NB4 (cell line): ENCODE measurements around the gene SYNE3.
A peak's percentile ranks its signal among the peaks of the same experiment; 100 is the strongest.

Source experiments
- DNase-seq: peaks from one replicate; pipeline ENCODE4 v3.0.0; 2010; ENCODE audit warnings: low read depth
- H3K4me3 ChIP-seq: one replicate; pipeline ENCODE4 v1.5.1; 2011; ENCODE audit warnings: mild to moderate bottlenecking, low read depth, low read length, moderate library complexity
- MYC ChIP-seq: IDR thresholded peaks from 2 replicates; pipeline ENCODE4 v1.6.1; 2011; ENCODE audit warnings: low read depth, low read length
- POLR2A ChIP-seq: IDR thresholded peaks from 2 replicates; pipeline ENCODE4 v1.6.1; 2011; ENCODE audit warnings: mild to moderate bottlenecking; ENCODE audit not compliant: insufficient read length; ENCODE audit errors: extremely low read depth
- TF ChIP-seq, protein P1 (sequence below): IDR thresholded peaks from one replicate; pipeline ENCODE4 v1.5.1; 2012; ENCODE audit warnings: low read depth, low read length
- TF ChIP-seq, protein P2 (sequence below): IDR thresholded peaks from 2 replicates; pipeline ENCODE4 v1.6.1; 2011; ENCODE audit warnings: low read depth, low read length

Gene SYNE3

DNA sequence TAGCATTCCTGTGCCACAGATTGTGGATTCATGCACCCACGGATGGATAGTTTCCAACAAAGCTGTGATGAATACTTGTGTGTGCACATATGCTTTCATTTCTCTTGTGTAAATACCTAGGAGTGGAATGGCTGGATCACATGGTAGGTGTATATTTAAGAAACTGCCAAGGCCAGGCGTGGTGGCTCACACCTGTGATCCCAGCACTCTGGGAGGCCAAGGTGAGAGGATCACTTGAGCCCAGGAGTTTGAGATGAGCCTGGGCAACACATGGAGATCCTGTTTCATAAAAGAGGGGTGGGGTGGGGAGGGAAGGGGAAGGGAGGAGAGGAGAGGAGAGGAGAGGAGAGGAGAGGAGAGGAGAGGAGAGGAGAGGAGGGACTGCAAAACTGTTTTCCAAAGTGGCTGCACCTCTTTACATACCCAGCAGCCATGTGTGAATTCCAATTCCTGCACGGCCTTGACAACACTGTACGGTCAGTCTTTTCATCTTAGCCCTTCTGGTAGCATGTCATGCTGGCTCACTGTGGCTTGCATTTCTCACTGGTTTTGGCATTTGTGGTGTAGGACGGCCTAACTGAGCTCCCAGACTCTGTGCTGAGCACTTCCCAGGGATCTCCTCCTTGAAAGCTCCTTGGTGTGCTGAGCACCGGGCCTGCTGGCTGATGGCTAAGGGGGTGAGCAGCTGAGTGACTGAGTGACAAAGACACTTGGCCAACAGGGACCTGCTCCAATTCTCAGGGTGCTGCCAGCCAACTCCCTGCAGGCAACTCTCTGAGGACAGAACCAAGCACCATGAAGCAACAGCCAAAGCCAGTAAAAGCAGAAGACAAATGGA lies 27.9 kb downstream of the SYNE3 start:
- DNase-seq: peak; percentile 37
- TF ChIP-seq, protein P1, sequence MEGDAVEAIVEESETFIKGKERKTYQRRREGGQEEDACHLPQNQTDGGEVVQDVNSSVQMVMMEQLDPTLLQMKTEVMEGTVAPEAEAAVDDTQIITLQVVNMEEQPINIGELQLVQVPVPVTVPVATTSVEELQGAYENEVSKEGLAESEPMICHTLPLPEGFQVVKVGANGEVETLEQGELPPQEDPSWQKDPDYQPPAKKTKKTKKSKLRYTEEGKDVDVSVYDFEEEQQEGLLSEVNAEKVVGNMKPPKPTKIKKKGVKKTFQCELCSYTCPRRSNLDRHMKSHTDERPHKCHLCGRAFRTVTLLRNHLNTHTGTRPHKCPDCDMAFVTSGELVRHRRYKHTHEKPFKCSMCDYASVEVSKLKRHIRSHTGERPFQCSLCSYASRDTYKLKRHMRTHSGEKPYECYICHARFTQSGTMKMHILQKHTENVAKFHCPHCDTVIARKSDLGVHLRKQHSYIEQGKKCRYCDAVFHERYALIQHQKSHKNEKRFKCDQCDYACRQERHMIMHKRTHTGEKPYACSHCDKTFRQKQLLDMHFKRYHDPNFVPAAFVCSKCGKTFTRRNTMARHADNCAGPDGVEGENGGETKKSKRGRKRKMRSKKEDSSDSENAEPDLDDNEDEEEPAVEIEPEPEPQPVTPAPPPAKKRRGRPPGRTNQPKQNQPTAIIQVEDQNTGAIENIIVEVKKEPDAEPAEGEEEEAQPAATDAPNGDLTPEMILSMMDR: no peak
- no peak for TF ChIP-seq MYC
- TF ChIP-seq, protein P2, sequence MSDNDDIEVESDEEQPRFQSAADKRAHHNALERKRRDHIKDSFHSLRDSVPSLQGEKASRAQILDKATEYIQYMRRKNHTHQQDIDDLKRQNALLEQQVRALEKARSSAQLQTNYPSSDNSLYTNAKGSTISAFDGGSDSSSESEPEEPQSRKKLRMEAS: no peak
- no peak for TF ChIP-seq POLR2A
- no peak overlapping the region for H3K4me3 ChIP-seq

DNA sequence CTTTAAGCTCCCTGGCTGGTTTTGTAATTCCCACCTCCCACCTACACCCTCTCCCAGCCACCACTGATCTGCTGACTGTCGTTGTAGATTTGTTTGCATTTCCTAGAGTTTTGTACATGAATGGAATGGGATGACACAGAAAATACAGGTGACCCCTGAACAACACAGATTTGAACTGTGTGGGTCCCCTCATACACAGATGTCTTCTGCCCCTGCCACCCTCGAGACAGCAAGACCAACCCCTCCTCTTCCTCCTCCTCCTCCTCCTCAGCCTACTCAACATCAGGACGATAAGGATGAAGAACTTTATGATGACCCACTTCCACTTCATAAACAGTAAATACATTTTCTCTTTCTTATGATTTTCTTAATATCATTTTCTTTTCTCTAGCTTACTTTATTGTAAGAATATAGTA lies 28.8 kb downstream of the SYNE3 start:
- no peak for DNase-seq
- TF ChIP-seq, protein P2: no peak
- TF ChIP-seq MYC (no peak), POLR2A (no peak)
- TF ChIP-seq, protein P1: no peak
- no peak overlapping the region for H3K4me3 ChIP-seq

DNA sequence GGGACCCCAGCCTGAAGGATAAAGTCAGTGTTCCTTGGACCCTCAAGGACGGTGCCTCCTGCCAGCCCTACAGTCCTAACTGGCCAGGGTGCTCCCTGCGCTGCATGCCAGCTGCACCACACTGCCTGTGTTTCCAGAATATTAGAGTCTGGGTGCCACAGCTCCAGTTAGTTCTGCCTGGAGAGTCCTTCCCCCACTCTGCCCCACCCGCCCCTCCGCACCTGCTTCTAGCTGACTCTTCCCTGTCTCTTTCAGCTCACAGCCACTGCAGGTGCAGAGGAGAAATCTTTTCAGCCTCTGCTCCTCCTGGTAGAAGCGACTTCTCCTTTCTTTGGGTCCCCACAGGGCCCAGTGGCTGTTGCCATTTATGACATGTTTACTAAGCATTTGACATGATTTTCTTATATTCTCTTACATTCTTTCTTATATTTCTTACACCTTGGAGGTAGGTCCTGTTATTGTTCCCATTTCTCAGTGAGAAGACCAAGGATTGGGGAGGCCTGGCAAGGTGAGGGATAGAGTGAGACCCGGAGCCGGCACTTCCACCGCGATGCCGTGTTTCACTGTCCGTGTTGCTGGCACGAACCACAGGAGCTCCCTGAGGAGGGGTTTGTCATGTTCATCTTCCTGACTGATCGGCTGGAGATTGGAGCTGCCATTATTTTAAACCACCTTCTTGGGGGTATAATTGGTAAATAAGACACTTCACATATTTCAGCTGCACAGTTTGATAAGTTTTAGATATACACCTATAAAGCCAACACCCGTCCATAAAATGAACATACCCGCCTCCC lies 29.4 kb downstream of the SYNE3 start:
- DNase-seq: no peak
- no peak for TF ChIP-seq MYC
- TF ChIP-seq, protein P1: no peak
- H3K4me3 ChIP-seq: no peak overlapping the region

DNA sequence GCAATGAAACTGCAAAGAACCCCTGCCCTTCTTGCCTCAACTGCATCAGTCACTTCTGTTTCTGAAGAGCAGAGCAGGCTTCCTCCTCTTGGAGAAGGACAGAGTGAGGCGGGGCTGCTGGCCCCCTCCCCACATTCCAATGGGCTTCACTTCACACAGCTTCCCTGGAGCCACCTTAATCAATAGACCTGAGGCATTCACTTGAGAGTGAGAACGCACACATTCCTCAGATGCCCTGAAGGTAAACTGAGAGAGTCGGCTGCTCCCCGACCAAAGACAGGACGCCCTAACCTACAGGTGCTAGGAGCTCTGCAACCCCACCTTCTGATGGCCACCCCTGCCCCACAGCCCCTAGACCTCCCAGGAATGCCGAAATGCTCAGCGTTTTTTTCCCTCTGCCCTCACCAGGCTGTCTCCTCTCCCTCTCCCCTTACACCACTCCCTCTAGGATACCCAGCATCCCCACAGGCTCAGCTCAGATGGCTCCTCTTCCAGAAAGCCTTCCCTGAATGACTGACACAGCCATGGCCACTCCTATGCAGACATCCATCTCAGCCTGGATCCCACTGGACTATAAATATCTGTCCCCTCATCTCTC lies 31.1 kb downstream of the SYNE3 start:
- TF ChIP-seq, protein P1: no peak
- no peak for TF ChIP-seq MYC
- TF ChIP-seq, protein P2: no peak
- TF ChIP-seq POLR2A: no peak
- no peak overlapping the region for H3K4me3 ChIP-seq
- no peak for DNase-seq

DNA sequence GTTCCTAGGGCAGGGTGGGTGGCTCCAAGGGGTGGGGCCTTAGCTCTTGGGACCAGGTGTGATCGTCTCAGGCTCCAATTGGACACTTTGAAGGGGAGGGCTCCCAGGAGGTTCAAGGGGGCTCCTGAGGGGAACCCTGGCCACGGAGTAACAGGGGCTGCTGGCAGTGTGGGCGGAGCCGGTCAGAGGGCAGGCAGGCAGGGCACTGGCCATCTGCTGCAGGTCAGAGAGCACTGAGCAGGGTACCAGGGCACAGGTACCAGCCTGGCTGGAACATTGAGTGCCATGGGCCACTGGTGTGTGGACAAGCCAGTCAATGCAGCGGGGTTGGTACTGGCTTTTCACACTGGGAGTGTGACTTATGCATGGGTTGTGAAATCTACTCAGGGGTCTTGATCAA lies 32.2 kb downstream of the SYNE3 start:
- H3K4me3 ChIP-seq: no peak overlapping the region
- TF ChIP-seq, protein P2: no peak
- TF ChIP-seq, protein P1: no peak
- TF ChIP-seq MYC: no peak
- no peak for TF ChIP-seq POLR2A
- no peak for DNase-seq
